Keratinocyte (primary cell): ENCODE data around the gene GCKR. TPM values are rescaled to one million over a fixed set of nuclear protein-coding genes. Genes with fewer than 3 reads are reported as not detected.

Source experiments
- DNase-seq: peaks from one replicate; pipeline ENCODE4 v3.0.0-alpha.2; 2011; ENCODE audit warnings: low read depth, missing footprints, low spot score
- FAIRE-seq: peaks from 2 replicates; lab custom pipeline; 2011; peaks lifted over from hg19 to GRCh38; lab: Jason Lieb, UNC
- H2AFZ ChIP-seq: 2 replicates; pipeline ENCODE4 v1.6.0; 2012; ENCODE audit warnings: low read length, control low read depth, inconsistent platforms; ENCODE audit not compliant: control insufficient read depth
- H3K27ac ChIP-seq: 2 replicates; pipeline ENCODE4 v1.5.1; 2011; ENCODE audit warnings: low read length; ENCODE audit not compliant: control insufficient read depth, insufficient read depth
- H3K27me3 ChIP-seq: 3 replicates; pipeline ENCODE4 v1.6.0; 2011; ENCODE audit warnings: low read length; ENCODE audit not compliant: control insufficient read depth, insufficient read depth; ENCODE audit errors: extremely low read depth
- H3K36me3 ChIP-seq, 2 experiments: 2 replicates in 1 of 2; 3 replicates in 1 of 2; pipeline ENCODE4 v1.5.1; 2011; ENCODE audit warnings: low read length in 2 of 2, mild to moderate bottlenecking in 1 of 2; ENCODE audit not compliant: control insufficient read depth in 2 of 2, insufficient read depth in 2 of 2; ENCODE audit errors: extremely low read depth in 1 of 2
- H3K4me1 ChIP-seq: 3 replicates; pipeline ENCODE4 v1.5.1; 2011; ENCODE audit warnings: low read length; ENCODE audit not compliant: control insufficient read depth, insufficient read depth; ENCODE audit errors: extremely low read depth
- H3K4me2 ChIP-seq: 3 replicates; pipeline ENCODE4 v1.6.0; 2011; ENCODE audit warnings: low read depth, low read length; ENCODE audit not compliant: control insufficient read depth, insufficient read depth; ENCODE audit errors: extremely low read depth
- H3K4me3 ChIP-seq, 3 experiments: fragments of 200-600 bp in 1 of 3; sonication (generic) in 1 of 3; 2 replicates in 2 of 3; 3 replicates in 1 of 3; pipeline ENCODE4 v1.5.1; 2011 to 2016; ENCODE audit warnings: low read length in 3 of 3, mild to moderate bottlenecking in 3 of 3, control low read depth in 2 of 3, inconsistent platforms in 1 of 3, low read depth in 1 of 3, mixed read lengths in 1 of 3, mixed run types in 1 of 3, moderate library complexity in 1 of 3; ENCODE audit not compliant: control insufficient read depth in 2 of 3, insufficient read depth in 2 of 3; ENCODE audit errors: extremely low read depth in 1 of 3
- H3K79me2 ChIP-seq: 2 replicates; pipeline ENCODE4 v1.6.0; 2012; ENCODE audit warnings: low read length; ENCODE audit not compliant: control insufficient read depth, insufficient read depth
- H3K9ac ChIP-seq: 3 replicates; pipeline ENCODE4 v1.6.0; 2011; ENCODE audit warnings: low read length; ENCODE audit not compliant: control insufficient read depth, insufficient read depth; ENCODE audit errors: extremely low read depth
- H3K9me1 ChIP-seq: 3 replicates; pipeline ENCODE4 v1.6.0; 2011; ENCODE audit warnings: low read length; ENCODE audit not compliant: control insufficient read depth, insufficient read depth; ENCODE audit errors: extremely low read depth
- H3K9me3 ChIP-seq: 2 replicates; pipeline ENCODE4 v1.5.1; 2012; ENCODE audit warnings: low read depth, low read length; ENCODE audit not compliant: control insufficient read depth
- H4K20me1 ChIP-seq: 3 replicates; pipeline ENCODE4 v1.6.0; 2011; ENCODE audit warnings: low read length; ENCODE audit not compliant: control insufficient read depth, insufficient read depth; ENCODE audit errors: extremely low read depth
- EZH2 ChIP-seq: IDR thresholded peaks from one replicate; pipeline ENCODE4 v1.6.1; 2012; ENCODE audit warnings: inconsistent platforms, mild to moderate bottlenecking, low read length, moderate library complexity
- dilution Hi-C: fragments of 300-500 bp; cut with MboI; formaldehyde crosslinking; loops from one replicate; pipeline ENCODE4 v1.7.0; 2020; ENCODE audit warnings: low sequenced_read_pairs; ENCODE audit not compliant: extremely low pct_ligation_motif_present
- polyA plus RNA-seq, 5 experiments: library from polyadenylated mRNA; depleted of rRNA in 3 of 5; stranded (reverse) in 3 of 5; stranded (forward) in 1 of 5; unstranded in 1 of 5; fragments of >200 nt; gene quantifications; 1 replicate in 1 of 5; 2 replicates in 3 of 5; 3 replicates in 1 of 5; pipeline versions ENCODE4 v1.2.1 to v1.2.3, GENCODE V29; 2011 to 2012; ENCODE audit warnings: missing spikeins in 2 of 5, low read depth in 1 of 5, low replicate concordance in 1 of 5
- TF ChIP-seq, protein P1 (sequence below), 3 experiments: IDR thresholded peaks in 1 of 3; conservative IDR thresholded peaks in 1 of 3; optimal IDR thresholded peaks in 1 of 3; 2 replicates in 2 of 3; 3 replicates in 1 of 3; pipeline versions ENCODE3 to v1.5.1; 2011; ENCODE audit warnings: low read length in 3 of 3, mild to moderate bottlenecking in 3 of 3, moderate library complexity in 2 of 3, control low read depth in 1 of 3, inconsistent platforms in 1 of 3; ENCODE audit not compliant: insufficient read depth in 2 of 3; ENCODE audit errors: extremely low read depth in 1 of 3

Gene GCKR
- polyA plus RNA-seq, 1 donor (not counting 4 experiments of a cell fraction or from before 2014, with no cell fraction given) = 0.18 TPM

DNA sequence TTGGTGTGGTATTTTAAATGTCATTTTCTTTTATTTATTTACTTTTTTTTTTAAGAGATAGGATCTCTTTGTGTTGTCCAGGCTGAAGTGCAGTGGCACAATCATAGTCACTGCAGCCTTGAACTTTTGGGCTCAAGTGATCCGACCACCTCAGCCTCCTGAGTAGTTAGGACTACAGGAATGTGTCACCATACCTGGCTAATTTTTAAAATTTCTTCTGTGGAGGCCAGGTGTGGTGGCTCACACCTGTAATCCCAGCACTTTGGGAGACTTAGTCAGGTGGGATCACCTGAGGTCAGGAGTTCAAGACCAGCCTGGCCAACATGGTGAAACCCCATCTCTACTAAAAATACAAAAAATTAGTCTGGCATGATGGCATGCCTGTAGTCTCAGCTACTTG lies 52.7 kb downstream of the GCKR start:
- FAIRE-seq (no peak), DNase-seq (no peak)
- dilution Hi-C loops = no loop called here
- Histone ChIP-seq H3K4me2 (no peak overlapping the region), H3K36me3 (no peaks in the 10 kb centered on the region), H3K27me3 (no peaks in the 10 kb centered on the region), H4K20me1 (no peaks in the 10 kb centered on the region), H3K9me3 (no peaks in the 10 kb centered on the region), H3K27ac (no peak overlapping the region), H3K4me3 (no peak overlapping the region), H2AFZ (no peak overlapping the region), H3K4me1 (no peaks in the 10 kb centered on the region), H3K79me2 (no peaks in the 10 kb centered on the region), H3K9ac (no peak overlapping the region), H3K9me1 (no peaks in the 10 kb centered on the region)
- no peak for TF ChIP-seq EZH2
- TF ChIP-seq, protein P1, sequence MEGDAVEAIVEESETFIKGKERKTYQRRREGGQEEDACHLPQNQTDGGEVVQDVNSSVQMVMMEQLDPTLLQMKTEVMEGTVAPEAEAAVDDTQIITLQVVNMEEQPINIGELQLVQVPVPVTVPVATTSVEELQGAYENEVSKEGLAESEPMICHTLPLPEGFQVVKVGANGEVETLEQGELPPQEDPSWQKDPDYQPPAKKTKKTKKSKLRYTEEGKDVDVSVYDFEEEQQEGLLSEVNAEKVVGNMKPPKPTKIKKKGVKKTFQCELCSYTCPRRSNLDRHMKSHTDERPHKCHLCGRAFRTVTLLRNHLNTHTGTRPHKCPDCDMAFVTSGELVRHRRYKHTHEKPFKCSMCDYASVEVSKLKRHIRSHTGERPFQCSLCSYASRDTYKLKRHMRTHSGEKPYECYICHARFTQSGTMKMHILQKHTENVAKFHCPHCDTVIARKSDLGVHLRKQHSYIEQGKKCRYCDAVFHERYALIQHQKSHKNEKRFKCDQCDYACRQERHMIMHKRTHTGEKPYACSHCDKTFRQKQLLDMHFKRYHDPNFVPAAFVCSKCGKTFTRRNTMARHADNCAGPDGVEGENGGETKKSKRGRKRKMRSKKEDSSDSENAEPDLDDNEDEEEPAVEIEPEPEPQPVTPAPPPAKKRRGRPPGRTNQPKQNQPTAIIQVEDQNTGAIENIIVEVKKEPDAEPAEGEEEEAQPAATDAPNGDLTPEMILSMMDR (optimal IDR thresholded peaks at IDR 0.05 in 1 of 3, IDR thresholded peaks at IDR 0.05 in 1 of 3, conservative IDR thresholded peaks at IDR 0.05 in 1 of 3; ENCODE audit: extremely low read depth in 1 of 3, insufficient read depth in 2 of 3, low read length in 3 of 3) = no peak

DNA sequence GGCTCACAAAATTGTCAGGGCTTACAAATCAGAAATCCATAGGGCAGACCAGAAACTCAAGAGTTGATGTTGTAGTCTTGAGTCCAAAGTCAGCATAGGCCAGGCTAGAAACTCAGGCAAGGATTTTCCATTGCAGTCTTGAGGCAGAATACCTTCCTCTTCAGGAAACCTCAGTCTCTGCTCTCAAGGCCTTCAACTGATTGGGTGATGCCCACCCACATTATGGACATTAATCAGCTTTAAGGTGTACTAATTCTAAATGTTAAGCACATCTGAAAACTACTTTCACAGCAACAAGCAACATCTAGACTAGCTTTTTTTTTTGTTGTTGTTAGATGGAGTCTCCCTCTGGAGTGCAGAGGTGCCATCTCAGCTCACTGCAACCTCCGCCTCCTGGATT lies 54.9 kb downstream of the GCKR start:
- TF ChIP-seq, protein P1 (optimal IDR thresholded peaks at IDR 0.05 in 1 of 3, IDR thresholded peaks at IDR 0.05 in 1 of 3, conservative IDR thresholded peaks at IDR 0.05 in 1 of 3; ENCODE audit: extremely low read depth in 1 of 3, insufficient read depth in 2 of 3, low read length in 3 of 3) = no peak
- TF ChIP-seq EZH2 = no peak
- Histone ChIP-seq H3K9me1 (no peaks in the 10 kb centered on the region), H3K36me3 (no peaks in the 10 kb centered on the region), H3K79me2 (no peaks in the 10 kb centered on the region), H3K9ac (no peak overlapping the region), H3K4me3 (no peak overlapping the region), H3K4me1 (no peaks in the 10 kb centered on the region), H2AFZ (no peak overlapping the region), H3K27me3 (no peaks in the 10 kb centered on the region), H3K9me3 (no peaks in the 10 kb centered on the region), H3K4me2 (no peak overlapping the region), H4K20me1 (no peaks in the 10 kb centered on the region), H3K27ac (no peak overlapping the region)
- dilution Hi-C loops = no loop called here
- FAIRE-seq (no peak), DNase-seq (no peak)
